HCT116 (cell line): ENCODE results near the gene LGALS4.
A peak's percentile ranks its signal among the peaks of the same experiment; 100 is the strongest.

Experiments
- CEBPB ChIP-seq: IDR thresholded peaks from 2 replicates; pipeline ENCODE4 v1.6.1; 2012; ENCODE audit warnings: low read depth
- EZH2phosphoT487 ChIP-seq: fragments of 200-600 bp; IDR thresholded peaks from 2 replicates; pipeline ENCODE4 v1.6.1; 2018; ENCODE audit warnings: antibody characterized with exemption, borderline replicate concordance
- FOSL1 ChIP-seq: IDR thresholded peaks from 2 replicates; pipeline ENCODE4 v1.6.1; 2012; ENCODE audit warnings: low read depth
- JUND ChIP-seq: IDR thresholded peaks from 2 replicates; pipeline ENCODE4 v1.6.1; 2012
- POLR2A ChIP-seq: IDR thresholded peaks from 2 replicates; pipeline ENCODE4 v1.7.0; 2011; ENCODE audit warnings: borderline replicate concordance; ENCODE audit not compliant: insufficient read depth, insufficient read length; ENCODE audit errors: extremely low read depth
- POLR2AphosphoS5 ChIP-seq: IDR thresholded peaks from 2 replicates; pipeline ENCODE4 v1.6.1; 2011; ENCODE audit warnings: mild to moderate bottlenecking, low read depth, low read length, moderate library complexity
- RAD21 ChIP-seq: IDR thresholded peaks from 2 replicates; pipeline ENCODE4 v1.6.1; 2012; ENCODE audit warnings: low read depth, mild to moderate bottlenecking
- REST ChIP-seq: IDR thresholded peaks from 2 replicates; pipeline ENCODE4 v1.6.1; 2012; ENCODE audit warnings: low read depth
- TCF7L2 ChIP-seq: IDR thresholded peaks from 2 replicates; pipeline ENCODE4 v1.7.0; 2011; ENCODE audit warnings: borderline replicate concordance, inconsistent platforms; ENCODE audit not compliant: insufficient read depth, insufficient read length; ENCODE audit errors: extremely low read depth
- YY1 ChIP-seq: IDR thresholded peaks from 2 replicates; pipeline ENCODE4 v1.6.1; 2011; ENCODE audit warnings: low read length, low read depth, moderate library complexity, mild to moderate bottlenecking; ENCODE audit not compliant: insufficient replicate concordance; ENCODE audit errors: extremely low read depth
- ZNF274 ChIP-seq: fragments of 200-500 bp; sonication (Bioruptor generic); IDR thresholded peaks from 2 replicates; pipeline ENCODE4 v1.6.1; 2014; ENCODE audit warnings: mild to moderate bottlenecking, low read depth, low read length, inconsistent platforms
- TF ChIP-seq, protein P1 (sequence below), 3 experiments: fragments of 200-600 bp in 1 of 3; sonication (generic) in 1 of 3; IDR thresholded peaks in 2 of 3; conservative IDR thresholded peaks in 1 of 3; 2 replicates each; pipeline ENCODE4 v1.5.1; 2012 to 2017; ENCODE audit warnings: low read depth in 2 of 3, low read length in 2 of 3, antibody characterized with exemption in 1 of 3, borderline replicate concordance in 1 of 3, control low read depth in 1 of 3, mild to moderate bottlenecking in 1 of 3, mixed read lengths in 1 of 3, mixed run types in 1 of 3, moderate library complexity in 1 of 3; ENCODE audit not compliant: insufficient read depth in 1 of 3
- TF ChIP-seq, protein P2 (sequence below): IDR thresholded peaks from 2 replicates; pipeline ENCODE4 v1.6.1; 2012

GRCh38 chr19:38849147-38849859 is 36.6 kb upstream of the LGALS4 start:
- TF ChIP-seq POLR2A (peak; percentile 40), ZNF274 (no peak), JUND (no peak), RAD21 (no peak), CEBPB (no peak), EZH2phosphoT487 (no peak), TCF7L2 (peak; percentile 41), FOSL1 (no peak), REST (no peak), POLR2AphosphoS5 (peak; percentile 75), YY1 (peak; percentile 5)
- TF ChIP-seq, protein P1, sequence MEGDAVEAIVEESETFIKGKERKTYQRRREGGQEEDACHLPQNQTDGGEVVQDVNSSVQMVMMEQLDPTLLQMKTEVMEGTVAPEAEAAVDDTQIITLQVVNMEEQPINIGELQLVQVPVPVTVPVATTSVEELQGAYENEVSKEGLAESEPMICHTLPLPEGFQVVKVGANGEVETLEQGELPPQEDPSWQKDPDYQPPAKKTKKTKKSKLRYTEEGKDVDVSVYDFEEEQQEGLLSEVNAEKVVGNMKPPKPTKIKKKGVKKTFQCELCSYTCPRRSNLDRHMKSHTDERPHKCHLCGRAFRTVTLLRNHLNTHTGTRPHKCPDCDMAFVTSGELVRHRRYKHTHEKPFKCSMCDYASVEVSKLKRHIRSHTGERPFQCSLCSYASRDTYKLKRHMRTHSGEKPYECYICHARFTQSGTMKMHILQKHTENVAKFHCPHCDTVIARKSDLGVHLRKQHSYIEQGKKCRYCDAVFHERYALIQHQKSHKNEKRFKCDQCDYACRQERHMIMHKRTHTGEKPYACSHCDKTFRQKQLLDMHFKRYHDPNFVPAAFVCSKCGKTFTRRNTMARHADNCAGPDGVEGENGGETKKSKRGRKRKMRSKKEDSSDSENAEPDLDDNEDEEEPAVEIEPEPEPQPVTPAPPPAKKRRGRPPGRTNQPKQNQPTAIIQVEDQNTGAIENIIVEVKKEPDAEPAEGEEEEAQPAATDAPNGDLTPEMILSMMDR (IDR thresholded peaks at IDR 0.05 in 2 of 3, conservative IDR thresholded peaks at IDR 0.05 in 1 of 3; ENCODE audit: borderline replicate concordance in 1 of 3, insufficient read depth in 1 of 3, low read depth in 2 of 3, low read length in 2 of 3) = no peak
- TF ChIP-seq, protein P2, sequence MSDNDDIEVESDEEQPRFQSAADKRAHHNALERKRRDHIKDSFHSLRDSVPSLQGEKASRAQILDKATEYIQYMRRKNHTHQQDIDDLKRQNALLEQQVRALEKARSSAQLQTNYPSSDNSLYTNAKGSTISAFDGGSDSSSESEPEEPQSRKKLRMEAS = peak; percentile 94
